Left cardiac atrium (tissue), 4 donors: ENCODE measurements around the gene ARHGAP6. TPM values are rescaled to one million over a fixed set of nuclear protein-coding genes. Genes with fewer than 3 reads are reported as not detected.
"Not testable (repeated sequence)": the region's sequence is repeated elsewhere in the genome, so short reads cannot be mapped to it uniquely, and the experiment has no call there.

ENCODE experiments used
- ATAC-seq, 2 donors: fragments of 200-7000 bp; cut with Tn5 transposase; one replicate each; pipeline ENCODE4 v1.9.1; 2020; ENCODE audit warnings: mild to moderate bottlenecking in 2 of 2, moderate library complexity in 2 of 2
- DNase-seq: peaks from one replicate; pipeline ENCODE4 v3.0.0-alpha.2; 2020
- intact Hi-C, 2 donors: fragments of 100-400 bp; cut with DNase I; formaldehyde crosslinking; loops; one replicate each; pipeline versions ENCODE4 v1.14.1 to v1.15.1; 2022 to 2023
- total RNA-seq, 2 donors: library from RNA; stranded (reverse); fragmentation: NEBNext Ultra II Directional; extraction: Animal tissue kit (Norgen Biotek cat#: 25700); gene quantifications; one replicate each; pipeline ENCODE4 v1.2.1, GENCODE V29; 2021
- donor health status: DM: no; HTN: yes; CAD: no.
- donor health status: DM: no; HTN: yes; CAD: no; lungs with severe emphysema.
- donor health status: DM: yes; HTN: yes; CAD: no.
- donor health status: Dilated cardiomyopathy.

The ARHGAP6 gene
- total RNA-seq, 2 donors from 2014 or later, result 5.6 to 5.9 TPM

DNA sequence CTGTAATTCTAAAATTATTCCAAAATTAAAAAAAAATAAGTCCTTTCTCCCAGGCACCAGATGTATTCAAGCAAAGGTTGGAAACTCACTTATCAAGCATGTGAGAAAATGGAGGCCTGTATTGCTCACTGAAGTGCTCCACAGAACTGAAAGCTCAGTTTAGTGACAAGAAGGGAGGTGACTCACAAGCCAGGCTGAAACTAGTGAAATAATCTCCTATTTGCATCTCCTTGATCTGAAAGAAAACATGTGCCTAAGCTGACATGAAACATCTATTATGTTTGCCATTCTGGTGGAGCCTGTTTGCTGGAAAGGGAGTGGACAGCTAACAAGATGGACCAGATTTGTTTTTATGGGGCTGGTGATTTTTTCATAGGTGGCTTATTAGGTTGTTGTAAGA is 426.5 kb downstream of the ARHGAP6 start:
- intact Hi-C loops, result no loop called here
- ATAC-seq, result no peak
- no peak for DNase-seq

DNA sequence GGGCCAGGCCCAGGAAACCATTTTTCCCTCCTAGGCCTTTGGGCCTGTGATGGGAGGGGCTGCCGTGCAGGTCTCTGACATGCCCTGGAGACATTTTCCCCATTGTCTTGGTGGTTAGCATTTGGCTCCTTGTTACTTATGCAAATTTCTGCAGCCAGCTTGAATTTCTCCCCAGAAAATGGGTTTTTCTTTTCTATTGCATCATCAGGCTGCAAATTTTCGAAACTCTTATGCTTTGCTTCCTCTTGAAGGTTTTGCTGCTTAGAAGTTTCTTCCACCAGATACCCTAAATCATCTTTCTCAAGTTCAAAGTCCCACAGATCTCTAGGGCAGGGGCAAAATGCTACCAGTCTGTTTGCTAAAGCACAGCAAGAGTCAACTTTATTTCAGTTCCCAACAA is 430.3 kb downstream of the ARHGAP6 start:
- ATAC-seq, intact Hi-C loops, DNase-seq: not testable (repeated sequence)

DNA sequence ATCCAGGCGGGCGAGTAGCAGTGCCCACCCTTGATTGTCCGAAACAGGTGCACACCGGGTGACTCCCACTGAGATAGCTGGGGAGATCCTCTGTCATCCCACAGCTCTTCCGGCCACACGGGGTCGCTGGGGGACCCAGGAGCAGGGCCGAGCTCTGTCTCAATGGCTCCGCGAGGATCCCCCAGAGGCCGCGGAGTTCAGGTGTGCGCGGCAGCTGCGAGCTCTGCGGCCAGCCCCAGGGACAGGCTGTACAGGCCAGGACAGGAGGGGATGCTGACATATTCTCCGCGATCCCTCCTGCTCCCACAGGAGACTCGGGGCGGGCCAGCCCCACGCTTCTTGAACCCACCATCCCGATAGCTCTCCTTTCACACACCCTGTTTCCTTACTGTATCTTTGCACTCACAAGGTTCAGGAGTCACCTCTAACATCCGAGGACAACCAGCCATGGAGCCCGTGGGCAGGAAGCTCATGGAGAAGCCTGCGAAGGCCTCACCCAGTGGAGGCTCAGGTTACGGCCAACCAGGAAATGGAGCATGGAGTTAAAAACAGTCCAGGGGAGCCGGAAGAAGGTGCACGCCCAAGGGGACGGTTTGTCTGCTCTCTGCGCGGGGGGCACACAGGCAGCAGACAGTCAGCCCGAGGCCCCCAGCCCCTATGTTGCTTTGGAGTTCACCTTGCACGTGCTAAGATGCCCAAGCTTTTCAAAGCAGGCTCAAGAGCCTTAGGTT is 450.4 kb downstream of the ARHGAP6 start:
- ATAC-seq (no peak), DNase-seq (no peak)
- intact Hi-C loops, result no loop called here

DNA sequence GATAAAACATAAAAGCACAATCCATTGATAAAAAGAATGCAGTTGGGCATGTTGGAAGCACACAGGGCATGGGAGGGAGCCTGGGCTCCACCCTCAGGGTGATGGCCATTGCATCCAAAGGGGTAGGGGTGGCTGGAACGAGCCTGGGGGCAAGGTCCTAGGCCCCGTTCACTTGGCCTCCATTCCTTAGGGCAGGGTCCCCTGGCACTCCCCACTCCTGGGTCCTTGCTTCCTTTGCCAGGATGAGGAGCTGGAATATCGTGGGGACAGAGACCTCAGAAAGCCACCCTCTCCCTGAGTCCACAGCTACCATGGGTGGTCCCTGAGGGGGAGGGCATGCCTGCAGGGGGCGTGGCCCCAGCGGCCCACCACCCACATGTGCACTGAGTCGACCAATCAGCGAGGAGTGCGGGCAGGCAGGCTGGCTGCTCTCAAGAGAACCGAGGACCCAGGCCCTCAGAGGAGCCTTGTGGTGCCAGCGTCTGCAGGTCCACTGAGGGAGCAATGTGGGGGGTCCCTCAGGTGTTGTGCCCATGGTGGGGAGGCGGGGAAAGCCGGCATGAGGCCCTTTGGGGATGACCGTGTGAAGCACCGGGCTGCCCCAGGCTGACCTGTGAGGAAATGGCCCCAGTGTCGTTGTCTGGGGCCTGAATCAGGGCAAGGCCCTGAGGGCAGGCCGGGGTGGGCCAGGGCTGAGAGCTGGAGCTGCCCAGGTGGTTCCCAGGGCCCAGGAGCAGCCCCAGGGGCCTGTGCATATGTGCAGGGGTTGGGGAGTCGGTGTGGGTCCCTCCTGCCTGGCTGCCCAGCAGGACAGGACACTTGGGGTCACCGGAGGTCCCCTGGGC is 451.2 kb downstream of the ARHGAP6 start:
- intact Hi-C loops, result no loop called here
- no peak for ATAC-seq
- no peak for DNase-seq

DNA sequence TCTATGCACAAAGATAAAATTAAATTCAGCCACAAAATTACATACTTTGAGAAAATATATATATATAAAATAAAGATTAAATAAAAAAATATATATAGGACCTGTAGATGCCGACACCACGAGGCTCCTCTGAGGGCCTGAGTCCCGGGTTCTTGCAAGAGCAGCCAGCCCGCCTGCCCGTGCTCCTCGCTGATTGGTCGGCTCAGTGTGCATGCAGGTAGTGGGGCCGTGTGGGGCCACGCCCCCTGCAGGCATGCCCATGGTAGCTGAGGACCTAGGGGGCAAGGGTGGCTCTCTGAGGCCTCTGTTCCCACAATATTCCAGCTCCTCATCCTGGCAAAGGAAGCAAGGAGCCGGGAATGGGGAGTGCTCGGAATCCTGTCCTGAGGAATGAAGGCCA is 453.0 kb downstream of the ARHGAP6 start:
- DNase-seq, result no peak
- intact Hi-C loops, result no loop called here
- ATAC-seq, result no peak

DNA sequence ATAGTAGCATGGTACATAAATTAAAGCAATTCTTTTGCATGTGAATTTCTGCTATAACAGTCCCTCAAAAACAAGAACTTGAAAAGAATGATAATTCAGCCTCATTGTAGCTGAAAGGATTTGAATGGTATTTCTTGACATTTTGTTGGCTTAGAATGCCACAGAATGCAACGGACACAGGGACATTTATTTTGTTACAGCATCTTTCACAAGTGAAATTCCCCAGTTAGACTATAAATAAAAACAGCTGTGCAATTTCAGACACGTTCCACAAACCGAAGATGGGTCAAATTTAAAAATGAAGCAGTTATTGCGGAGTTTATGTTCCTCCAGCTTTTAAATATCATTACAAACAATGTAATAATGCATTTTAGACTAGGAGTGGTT is 455.3 kb downstream of the ARHGAP6 start:
- intact Hi-C loops, result no loop called here
- DNase-seq (no peak), ATAC-seq (no peak)

DNA sequence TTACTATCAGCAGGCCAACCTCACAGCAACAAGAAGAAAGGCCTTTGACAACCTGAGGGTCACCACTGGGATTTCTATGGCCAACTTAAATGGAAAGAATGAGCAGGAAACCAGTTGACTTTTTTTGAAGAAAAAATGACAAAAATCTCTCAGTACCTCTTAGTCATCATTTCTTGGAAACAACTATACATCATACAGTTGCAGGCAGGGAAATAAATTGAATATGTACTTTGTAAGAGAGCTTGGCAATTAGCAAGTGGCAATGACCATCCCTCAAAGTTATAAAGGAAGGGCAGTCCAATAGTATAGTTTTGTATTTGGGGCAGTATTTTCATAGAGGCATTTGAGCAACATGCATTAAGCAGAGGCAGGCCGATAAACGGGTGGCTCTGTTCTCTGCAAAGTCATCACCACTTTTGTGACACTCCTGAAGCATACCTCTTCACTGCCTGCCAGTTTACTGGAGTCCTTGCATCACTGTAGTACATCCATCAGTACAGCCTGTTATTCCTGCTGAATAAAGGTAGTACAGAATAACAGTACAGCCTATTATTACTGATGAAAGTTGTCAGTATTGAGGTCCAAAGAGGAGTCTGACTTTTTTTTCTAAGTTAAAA is 455.8 kb downstream of the ARHGAP6 start:
- intact Hi-C loops, result no loop called here
- DNase-seq (no peak), ATAC-seq (no peak)

DNA sequence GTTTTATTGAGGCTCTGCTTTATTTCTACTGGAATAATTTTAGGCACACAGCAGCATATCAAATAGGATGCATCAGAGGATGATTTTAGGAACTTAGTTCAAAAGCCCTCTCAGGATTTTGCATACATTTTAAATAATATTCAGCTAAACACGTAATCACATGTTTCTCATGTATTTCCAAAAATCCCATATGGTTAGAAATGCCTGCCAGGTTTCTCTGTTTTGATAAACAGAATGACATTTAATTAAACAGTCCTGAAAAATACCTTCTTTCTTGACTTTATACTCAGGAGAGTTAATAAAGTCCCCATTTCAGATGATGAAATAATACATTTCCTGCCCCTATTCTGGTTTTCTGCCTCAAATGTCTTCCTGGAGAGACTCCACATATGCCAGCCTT is 459.0 kb downstream of the ARHGAP6 start:
- DNase-seq (no peak), ATAC-seq (no peak)
- intact Hi-C loops, result no loop called here

DNA sequence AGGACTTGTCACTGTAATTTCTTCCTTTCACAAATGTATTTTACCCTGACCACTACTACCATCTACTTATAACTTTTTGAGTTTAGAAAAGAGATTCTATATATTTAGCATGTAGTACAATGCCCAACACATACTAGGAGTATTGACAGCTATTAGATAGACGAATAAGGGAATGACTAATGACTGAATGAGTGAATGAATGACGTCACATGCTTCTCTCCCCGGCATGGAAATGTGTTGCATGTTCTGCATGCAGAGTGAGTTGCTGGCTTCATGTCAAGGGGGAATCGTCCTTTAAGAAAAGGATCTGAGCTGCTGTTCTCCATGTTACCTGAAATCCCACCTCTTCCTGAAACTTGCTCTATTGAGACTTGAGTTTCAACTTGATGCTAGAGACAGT is 459.9 kb downstream of the ARHGAP6 start:
- intact Hi-C loops, result no loop called here
- ATAC-seq (no peak), DNase-seq (no peak)

DNA sequence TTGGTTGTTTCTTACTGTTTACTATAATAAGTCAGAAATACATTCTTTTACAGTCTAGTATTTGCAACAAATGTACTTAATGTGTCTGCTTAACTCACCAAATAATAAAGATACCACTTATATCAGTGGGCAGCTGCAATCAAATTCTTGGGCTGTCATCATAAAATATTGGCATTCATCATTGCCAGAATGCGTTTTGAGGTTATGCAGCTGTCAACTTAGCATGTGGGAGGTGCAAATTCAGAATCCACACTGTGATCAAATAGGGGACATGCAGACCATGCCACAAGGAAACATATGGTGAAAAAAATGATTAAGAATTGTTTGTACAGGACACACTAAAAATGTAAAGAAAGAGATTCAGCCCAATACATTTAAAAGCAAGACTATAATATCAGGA is 468.0 kb downstream of the ARHGAP6 start:
- DNase-seq, result no peak
- intact Hi-C loops, result no loop called here
- ATAC-seq, result no peak

DNA sequence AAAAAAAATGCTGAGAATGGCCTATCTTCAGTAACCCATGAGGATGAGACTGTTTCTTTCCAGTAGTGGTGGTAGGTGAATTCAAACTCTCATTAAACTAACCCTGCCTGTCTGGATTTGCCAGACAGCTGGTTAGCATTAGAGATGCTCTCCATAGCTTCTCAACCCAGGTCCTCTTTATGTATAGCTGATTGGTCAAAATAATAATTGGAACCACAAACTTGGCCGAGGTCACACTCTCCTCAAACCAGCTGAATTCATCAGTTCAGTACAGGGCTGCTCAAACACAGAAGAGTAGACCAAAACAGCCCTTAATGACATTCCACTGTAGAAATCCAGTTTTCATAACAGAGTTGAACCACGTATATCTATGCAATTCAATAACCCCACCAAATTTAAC is 469.2 kb downstream of the ARHGAP6 start:
- DNase-seq (no peak), ATAC-seq (no peak)
- intact Hi-C loops, result no loop called here

DNA sequence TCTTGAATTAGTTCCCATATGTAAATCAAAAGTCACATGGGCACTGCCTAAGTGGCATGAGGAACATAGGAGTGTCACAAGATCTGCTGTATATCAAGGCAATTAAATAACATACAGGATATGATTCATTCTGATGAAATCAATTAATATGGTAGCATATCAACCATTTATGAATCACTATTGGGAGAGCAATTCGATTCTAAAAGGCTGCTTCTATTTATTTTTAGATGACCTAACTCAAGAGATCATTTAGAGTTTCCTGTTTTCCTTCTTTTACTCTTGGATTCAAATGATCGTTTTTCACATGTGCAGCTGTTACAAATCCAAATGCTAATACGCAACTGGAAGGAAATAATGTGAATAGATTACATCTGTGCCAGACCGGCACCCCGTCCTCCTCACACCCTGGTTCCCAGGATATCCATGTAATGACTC is 472.7 kb downstream of the ARHGAP6 start:
- peak in 1 of 2 donors; percentile 38 for ATAC-seq
- intact Hi-C loops, result no loop called here

DNA sequence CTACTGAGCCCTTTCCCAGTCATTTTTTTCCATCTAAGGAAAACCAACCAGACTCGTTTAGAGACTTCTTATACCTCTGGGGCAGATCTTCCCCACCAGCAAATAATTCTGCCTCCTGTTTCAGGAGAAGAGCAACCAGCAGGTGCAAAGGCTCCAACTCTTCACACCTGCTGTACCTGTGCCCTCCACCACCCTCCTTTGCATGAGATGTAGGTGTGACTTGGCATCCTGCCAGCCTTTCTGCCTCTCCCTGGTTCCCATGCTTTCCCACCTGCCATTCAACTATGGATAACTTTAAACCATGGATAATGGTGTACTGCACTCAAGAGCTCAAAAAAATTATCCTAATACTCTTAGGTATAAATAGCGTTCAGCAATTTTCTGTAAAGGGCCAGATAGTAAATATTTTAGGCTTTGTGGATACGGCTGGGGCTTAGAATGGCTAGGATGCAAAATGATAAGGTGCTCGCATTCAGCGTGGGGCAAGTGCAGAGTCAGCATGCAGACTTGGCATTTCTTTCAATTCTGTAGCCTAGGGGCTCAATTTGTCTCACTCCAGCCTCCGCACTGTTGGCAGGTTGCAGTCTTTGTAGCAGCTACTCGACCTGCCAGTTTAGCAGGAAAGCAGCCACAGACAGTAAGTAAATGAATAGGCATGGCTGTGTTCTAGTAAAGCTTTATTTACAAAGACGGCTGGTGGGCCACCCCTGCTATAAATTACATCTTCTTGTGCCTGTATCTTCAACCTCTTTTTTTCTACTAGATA is 474.8 kb downstream of the ARHGAP6 start:
- DNase-seq (no peak), ATAC-seq (no peak)
- intact Hi-C loops, result no loop called here

More for the DNA sequence above, 472.7 kb downstream of the ARHGAP6 start:
- DNase-seq, result no peak

DNA sequence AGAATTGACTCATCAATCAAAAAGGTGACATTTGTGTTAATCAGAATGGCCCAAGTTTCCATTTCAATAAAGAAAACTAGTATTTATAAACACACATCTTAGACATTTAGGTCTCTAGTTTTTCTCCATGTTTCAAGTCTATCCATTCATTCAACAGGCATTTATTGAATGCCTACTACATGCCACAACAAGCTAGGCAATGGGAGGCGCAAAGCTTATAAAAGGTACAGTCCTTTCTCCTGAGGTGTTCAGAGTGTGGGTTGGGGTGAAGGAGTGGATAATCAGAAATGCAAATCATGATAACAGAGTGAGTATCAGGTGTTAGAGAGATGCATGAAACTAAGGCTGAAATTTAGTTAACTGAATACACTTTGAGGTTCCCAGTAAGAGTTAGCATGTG is 476.6 kb downstream of the ARHGAP6 start:
- intact Hi-C loops, result no loop called here
- ATAC-seq, result no peak

DNA sequence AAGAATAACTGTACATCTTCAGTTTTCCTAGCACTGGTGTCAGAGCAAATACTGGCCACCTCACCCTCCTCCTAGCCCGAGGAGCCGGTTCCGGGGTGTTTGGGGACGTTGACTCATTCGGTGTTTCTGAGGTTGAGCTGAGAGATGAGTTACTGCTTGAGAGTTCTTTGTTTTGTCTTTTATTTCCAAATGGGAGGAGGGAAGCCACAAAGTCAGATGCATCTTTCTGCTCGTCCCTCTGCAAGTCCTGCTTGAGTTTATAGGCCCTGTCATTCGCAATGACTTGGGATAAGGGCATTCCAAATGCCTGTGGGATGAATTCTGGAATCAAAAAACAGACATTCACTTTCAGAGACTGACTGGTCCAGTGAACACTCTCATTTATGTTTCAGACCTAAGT is 477.1 kb downstream of the ARHGAP6 start:
- DNase-seq, result no peak
- intact Hi-C loops, result no loop called here
- ATAC-seq, result no peak

More for the DNA sequence above, 476.6 kb downstream of the ARHGAP6 start:
- DNase-seq, result no peak

DNA sequence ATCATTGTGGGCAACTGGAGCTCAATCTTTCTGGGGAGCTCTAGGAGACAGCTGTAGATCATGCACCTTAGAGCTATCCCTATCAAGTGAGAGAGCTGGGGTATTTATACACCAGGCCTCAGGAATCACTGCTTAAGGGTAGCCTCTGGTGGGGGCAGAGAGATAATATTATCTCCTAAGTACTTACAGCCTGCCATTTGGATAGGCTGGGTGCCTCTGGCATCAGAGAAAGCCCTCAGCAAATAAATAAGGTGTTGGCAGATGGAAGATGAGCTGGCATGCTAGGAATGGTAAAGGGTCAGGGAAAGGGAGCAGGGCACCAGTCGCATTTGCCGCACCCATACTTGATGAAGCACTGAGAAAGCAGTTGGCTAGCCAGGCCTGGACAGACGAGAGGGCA is 478.7 kb downstream of the ARHGAP6 start:
- DNase-seq (no peak), ATAC-seq (peak in 1 of 2 donors; percentile 16)
- intact Hi-C loops, result no loop called here

DNA sequence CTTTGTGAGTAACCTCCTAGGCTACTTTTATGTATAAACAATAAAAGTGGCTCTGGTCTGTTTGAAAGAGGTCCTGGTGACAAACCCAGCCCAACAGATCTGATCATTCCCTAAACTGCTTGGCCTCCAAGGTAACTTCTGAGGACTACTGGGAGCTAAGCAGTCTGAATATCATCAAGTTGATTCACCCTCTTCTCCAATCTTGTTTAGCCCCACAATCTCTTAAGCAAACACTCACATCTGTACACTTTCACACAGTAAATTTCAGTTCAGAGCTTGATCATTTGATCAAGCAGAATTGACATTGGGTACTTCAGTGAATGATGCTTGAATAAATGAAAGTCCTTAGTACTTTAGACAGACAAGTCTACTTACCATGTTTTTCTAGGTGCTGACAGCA is 479.9 kb downstream of the ARHGAP6 start:
- no peak for ATAC-seq
- intact Hi-C loops, result no loop called here
- DNase-seq, result no peak

DNA sequence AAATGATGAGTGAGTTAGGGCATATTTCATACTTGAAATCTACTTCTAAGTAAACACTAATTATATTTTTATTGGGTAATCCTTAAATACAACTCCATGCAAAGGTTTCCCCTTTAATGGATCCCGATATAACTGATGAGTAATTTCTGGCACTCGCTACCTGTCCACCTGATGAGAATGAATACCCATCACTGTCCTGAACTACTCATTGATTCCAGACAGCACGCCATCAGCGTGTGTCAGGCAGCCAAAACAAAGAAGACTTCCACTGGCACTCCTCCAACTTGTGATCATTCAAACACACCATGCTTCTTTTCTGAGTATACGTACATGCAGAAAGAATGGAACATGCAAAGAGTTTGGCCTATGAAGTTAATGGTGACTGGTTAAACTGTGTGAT is 485.1 kb downstream of the ARHGAP6 start:
- DNase-seq (no peak), ATAC-seq (no peak)
- intact Hi-C loops, result no loop called here

DNA sequence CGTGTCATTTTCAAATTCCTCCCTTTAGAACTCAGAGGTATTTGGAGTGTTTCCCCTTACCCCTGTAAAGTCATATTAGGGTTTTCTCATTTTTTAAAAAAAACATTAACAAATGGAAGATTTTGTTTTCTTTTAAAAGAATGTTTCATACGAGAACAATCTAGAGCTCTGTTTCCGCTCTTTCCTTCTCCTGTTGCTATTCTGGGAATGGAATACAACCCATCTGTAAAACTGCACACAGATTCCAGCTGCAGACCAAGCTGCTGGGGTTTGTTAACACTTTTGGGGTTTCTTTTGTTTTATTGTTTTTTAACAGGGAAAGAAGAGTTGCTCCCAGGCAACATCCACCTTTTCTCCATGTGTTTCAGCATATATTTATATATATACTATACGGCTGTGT is 493.3 kb downstream of the ARHGAP6 start:
- intact Hi-C loops, result no loop called here
- ATAC-seq, result no peak
- no peak for DNase-seq

DNA sequence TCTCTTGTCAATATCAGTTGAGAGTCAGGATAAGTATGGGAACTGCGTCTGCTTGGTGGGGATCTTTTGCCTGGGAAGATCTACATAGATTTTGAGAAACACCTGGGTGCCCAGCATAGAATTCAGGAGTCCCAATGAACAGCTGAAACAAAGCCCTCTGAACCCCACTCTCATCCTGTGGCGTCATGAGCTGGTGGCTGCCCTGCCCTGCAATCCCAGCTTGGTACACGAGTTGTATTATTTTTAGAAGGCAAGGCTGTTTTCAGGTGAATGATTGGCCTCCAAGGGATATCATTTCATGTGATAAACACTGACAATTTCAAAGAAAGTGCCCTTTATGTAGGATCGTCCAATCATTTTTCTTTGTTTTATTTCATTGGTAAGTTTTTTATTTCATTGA is 493.8 kb downstream of the ARHGAP6 start:
- intact Hi-C loops, result no loop called here
- ATAC-seq (no peak), DNase-seq (no peak)
